DMS 273 (cell line): Measurements from ENCODE around the gene TLE5.

Experiments
- DNase-seq: peaks from one replicate; lab custom pipeline; 2025; ENCODE audit not compliant: unreplicated experiment; lab: John Stamatoyannopoulos, UW

The TLE5 gene

GRCh38 chr19:3062165-3063105 is at the start of gene TLE5:
TLE5 (minus strand) TSS chr19:3062495; CDS start chr19:3062200, 295 bp downstream.
- peak; percentile 84 for DNase-seq

- no peak for DNase-seq
Measured at GRCh38 chr19:3111586-3112247, 49.4 kb upstream of the TLE5 start.

GRCh38 chr19:3110126-3110825 is 48.0 kb upstream of the TLE5 start:
- no peak for DNase-seq

- DNase-seq, result no peak
Measured at GRCh38 chr19:3109491-3109890, 47.2 kb upstream of the TLE5 start.

DNA sequence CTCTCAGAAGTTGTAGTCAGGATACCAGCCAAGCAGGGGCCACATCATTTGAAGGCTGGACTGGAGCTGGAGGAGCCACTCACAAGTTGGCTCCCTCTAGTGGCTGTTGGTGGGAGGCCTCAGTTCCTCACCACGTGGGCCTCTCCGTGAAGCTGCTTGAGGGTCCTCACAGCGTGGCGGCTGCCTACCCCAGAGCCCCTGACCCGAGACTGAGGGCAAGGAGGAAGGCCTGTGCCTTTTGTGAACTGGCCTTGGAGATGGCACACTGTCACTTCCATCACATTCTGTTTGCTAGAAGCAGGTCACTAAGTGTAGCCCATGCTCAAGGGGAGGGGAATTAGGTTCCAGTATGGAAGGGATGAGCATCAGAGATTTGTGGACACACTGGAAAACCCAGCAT is 46.5 kb upstream of the TLE5 start:
- DNase-seq, result peak; percentile 87

DNA sequence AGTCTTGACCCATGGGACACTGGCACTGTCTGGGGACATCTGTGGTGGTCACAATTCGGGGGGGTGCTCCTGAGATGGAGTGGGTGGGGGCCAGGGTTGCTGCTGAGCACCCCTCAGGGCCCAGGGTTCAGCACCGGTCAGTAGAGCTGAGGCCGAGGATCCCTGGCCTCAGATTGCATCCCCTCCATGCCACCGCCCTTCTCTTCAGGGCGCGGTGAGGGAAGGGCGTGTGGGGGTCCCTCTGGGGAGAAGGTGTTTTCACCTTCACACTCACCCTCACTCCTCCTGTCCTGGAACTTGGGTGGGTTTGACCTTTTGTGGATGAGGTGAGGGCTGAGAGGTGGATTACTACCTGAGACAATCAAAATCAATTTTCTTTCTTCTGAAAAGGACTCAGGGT is 45.4 kb upstream of the TLE5 start:
- DNase-seq, result no peak

GRCh38 chr19:3106509-3107141 is 44.3 kb upstream of the TLE5 start:
- no peak for DNase-seq

- DNase-seq, result no peak
Measured at GRCh38 chr19:3105641-3106508, 43.6 kb upstream of the TLE5 start.

- no peak for DNase-seq
Measured at GRCh38 chr19:3104708-3104983, 42.4 kb upstream of the TLE5 start.

DNA sequence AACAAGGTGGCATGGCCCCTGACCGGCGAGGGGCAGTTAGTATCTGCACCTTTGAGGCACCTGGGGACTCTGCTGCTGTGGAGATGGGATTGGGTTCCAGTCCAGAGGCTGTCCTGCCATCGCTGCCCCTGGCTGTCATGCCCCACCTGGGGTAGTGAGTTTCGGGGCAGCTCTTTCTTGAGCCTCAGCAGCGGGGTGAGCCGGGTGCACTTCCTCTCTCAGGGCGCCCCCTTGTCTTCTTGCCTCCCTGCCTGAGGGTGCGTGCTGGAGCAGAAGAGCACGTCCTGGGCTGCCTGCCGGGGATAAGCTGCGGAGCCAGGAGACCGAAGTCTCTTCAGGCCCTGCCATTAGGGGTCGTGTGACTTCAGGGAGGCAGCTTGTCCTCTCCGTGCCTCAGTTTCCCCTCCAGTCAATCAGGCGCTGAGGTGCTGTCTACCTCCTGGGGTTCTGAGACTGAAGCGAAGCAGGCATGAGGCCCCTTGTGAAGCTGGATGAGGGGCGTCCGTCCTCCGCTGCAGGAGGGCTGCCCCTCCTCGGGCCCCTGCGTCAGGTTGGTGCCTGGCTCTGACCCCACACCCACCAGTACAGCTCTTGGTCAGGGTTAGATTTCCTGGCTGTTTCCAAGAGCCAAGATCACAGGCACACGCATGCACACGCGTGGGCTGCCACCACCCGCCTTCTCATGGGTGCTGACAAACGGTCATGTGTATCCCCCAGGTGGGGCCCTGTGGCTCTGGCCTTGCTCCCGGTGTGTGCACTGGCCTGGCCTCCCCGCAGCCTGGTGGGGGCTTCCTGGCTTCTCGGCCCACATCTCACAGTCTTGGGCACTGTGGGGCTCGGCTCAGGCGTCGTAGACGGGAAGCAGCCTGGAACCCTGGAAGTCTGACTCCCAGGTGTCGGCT is 40.2 kb upstream of the TLE5 start:
- DNase-seq, result no peak

- no peak for DNase-seq
Measured at GRCh38 chr19:3100747-3101730, 38.7 kb upstream of the TLE5 start.

GRCh38 chr19:3100331-3100730 is 38.0 kb upstream of the TLE5 start:
- DNase-seq, result no peak

DNA sequence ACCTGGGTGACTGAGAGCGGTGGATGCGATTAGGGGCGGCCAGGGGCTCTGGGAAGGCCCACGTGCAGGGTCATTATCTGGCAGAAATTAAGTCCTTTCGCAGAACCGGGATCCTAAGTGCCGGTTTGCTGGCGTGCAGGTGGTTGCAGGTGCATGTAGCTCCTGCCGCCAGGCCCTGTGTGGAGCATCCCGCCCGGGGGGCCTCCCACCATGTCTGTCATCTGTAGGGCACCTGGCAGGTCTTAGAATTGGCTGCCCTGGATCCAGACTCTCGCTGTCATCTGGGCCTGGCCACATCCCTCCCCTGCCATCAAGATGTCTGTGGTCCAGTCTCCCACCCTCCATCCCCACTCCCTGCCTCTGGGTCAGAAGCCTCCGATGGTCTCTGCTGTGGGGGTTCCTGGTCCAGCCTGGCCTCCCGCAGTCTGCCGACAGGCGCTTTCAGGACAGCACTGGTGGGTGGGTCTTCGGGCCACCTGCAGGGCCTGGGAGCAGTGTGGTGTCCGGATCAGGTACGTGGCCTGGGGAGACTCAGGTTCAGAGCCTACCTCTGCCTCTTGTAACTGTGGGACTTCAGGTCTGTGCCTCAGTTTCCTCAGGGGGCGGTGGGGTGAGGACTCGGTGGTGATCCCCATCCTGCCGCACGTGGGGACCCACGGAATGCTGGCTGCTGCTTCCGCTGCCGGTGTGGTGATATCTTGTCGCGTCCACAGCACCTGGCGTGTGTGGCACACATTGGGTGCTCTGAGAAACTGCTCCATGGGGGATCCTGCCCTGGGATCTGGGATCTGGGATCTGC is 37.3 kb upstream of the TLE5 start:
- no peak for DNase-seq

DNA sequence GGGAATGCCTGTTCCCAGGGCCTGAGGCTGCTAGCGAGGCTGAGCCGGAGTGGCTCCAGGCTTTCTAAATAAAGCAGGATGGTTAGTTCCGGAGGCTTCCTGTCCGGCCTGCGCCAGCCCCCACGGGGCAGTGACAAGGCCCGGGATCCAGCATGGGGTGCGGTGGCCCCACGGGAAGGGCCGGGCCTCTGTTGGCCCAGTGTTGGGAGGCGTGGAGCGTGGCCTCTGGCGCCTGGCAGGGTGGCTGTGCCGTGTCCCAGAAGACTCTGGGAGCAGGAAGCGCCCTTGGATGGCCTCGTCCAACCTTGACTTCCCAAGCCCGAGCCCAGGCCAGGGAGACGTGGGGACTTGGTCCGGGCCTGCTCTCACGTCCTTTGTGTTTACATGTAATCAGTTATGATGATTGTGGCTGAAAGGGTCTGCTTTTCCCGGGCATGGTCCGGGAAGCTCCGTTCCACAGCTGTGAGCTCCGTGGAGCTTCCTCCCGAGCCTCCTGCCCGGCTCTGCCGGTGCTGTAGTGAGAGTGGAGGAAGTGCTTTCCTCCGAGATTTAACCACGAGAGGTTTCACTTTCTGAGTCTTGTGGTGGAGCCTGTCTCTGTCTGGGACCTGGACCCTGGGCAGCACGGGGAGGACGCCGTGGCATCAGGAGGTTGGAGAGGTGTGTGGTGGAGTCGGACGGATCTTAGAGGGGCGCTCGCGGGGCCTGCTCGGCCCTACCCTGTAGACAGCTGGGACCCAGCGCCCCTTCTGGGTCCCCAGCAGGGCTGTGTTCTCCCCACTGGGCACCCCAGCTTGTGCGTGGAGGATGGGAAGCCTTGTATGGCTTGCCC is 36.4 kb upstream of the TLE5 start:
- DNase-seq, result no peak

DNA sequence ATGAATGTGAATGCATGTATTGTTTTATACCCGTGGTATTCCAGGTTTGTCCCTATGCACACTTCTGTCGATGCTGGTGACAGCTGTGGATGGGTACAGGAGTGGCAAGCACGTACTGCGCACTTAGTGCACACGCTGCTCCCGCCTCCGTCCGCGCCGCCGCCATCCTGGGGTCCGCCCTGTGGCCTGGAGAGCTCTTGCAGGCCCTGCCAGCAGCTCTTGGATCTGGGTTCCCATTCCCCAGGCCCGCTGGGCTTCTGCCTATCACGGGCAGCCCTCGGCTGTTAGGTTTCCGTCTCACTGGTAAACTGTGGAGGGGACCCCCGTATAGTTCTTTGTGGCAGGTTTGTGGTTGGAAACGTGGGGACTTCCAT is 35.8 kb upstream of the TLE5 start:
- no peak for DNase-seq

DNA sequence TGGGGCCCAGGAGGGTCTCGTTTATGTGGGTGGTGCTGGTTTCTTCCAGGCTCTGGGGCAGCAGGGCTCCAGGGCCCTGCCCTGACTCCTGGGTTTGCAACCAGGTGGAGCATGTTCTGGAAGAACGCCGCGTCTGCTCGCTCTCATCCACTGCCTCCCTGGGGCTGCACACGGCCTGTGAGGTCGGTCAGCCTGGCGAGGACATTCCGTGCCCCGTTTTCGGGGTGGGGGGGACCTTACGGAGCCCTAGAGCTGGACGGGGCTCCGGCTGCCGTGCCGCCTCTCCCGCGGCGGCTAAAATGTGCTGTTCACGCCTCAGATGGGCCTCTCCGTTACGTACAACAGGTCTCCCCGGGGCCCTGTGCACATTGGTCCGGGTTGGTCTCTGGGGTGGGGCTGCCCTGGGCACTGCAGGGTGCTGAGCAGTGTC is 35.2 kb upstream of the TLE5 start:
- no peak for DNase-seq

- no peak for DNase-seq
Measured at GRCh38 chr19:3096902-3097326, 34.6 kb upstream of the TLE5 start.
